HepG2 (cell line): ENCODE data around the gene SEPTIN2. TPM values are rescaled to one million over a fixed set of nuclear protein-coding genes. Genes with fewer than 3 reads are reported as not detected.

Source experiments
- AGO1 ChIP-seq: fragments of 200-400 bp; formaldehyde crosslinking; IDR thresholded peaks from 2 replicates; pipeline ENCODE4 v1.6.1; 2017; ENCODE audit warnings: mild to moderate bottlenecking, low read depth, low read length, moderate library complexity; ENCODE audit not compliant: poor library complexity, severe bottlenecking
- ARNT ChIP-seq: fragments of 450-650 bp; IDR thresholded peaks from 2 replicates; pipeline ENCODE4 v1.6.1; 2017
- ESRRA ChIP-seq: sonication (generic); formaldehyde crosslinking; IDR thresholded peaks from 2 replicates; pipeline ENCODE4 v1.5.1; 2020; ENCODE audit warnings: mild to moderate bottlenecking, low read depth, missing genetic modification reagents
- FOXA3 ChIP-seq: IDR thresholded peaks from 2 replicates; pipeline ENCODE4 v1.6.1; 2016; ENCODE audit warnings: missing genetic modification reagents, missing compliant biosample characterization
- HOXA5 ChIP-seq: sonication (generic); formaldehyde crosslinking; IDR thresholded peaks from 2 replicates; pipeline ENCODE4 v1.4.0; 2020; ENCODE audit warnings: missing genetic modification reagents
- IRX3 ChIP-seq: sonication (generic); formaldehyde crosslinking; IDR thresholded peaks from 2 replicates; pipeline ENCODE4 v1.8.1; 2023; ENCODE audit warnings: mild to moderate bottlenecking, low read depth, missing genetic modification reagents, borderline replicate concordance
- JUN ChIP-seq: sonication (generic); formaldehyde crosslinking; IDR thresholded peaks from 2 replicates; pipeline ENCODE4 v1.4.0; 2020; ENCODE audit warnings: mild to moderate bottlenecking, missing genetic modification reagents
- KAT8 ChIP-seq: IDR thresholded peaks from 2 replicates; pipeline ENCODE4 v1.6.1; 2016; ENCODE audit warnings: missing genetic modification reagents, missing compliant biosample characterization
- KMT2A ChIP-seq: sonication (generic); formaldehyde crosslinking; IDR thresholded peaks from 2 replicates; pipeline ENCODE4 v1.4.0; 2020; ENCODE audit warnings: missing genetic modification reagents
- MEIS2 ChIP-seq: sonication (generic); formaldehyde crosslinking; IDR thresholded peaks from 2 replicates; pipeline ENCODE4 v1.9.0; 2021; ENCODE audit warnings: mild to moderate bottlenecking, missing genetic modification reagents
- NBN ChIP-seq: fragments of 450-650 bp; conservative IDR thresholded peaks from 2 replicates; pipeline ENCODE4 v1.6.1; 2017
- NFATC3 ChIP-seq: sonication (generic); formaldehyde crosslinking; IDR thresholded peaks from 2 replicates; pipeline ENCODE4 v1.5.1; 2020; ENCODE audit warnings: mild to moderate bottlenecking, missing genetic modification reagents
- NFYB ChIP-seq: sonication (generic); formaldehyde crosslinking; IDR thresholded peaks from 2 replicates; pipeline ENCODE4 v1.4.0; 2020; ENCODE audit warnings: missing genetic modification reagents
- POLR2A ChIP-seq, 2 experiments: IDR thresholded peaks; 2 replicates each; pipeline ENCODE4 v1.6.1; 2011; ENCODE audit warnings: low read depth in 2 of 2, low read length in 2 of 2, mild to moderate bottlenecking in 1 of 2, moderate library complexity in 1 of 2; ENCODE audit not compliant: insufficient read depth in 1 of 2
- REPIN1 ChIP-seq: sonication (generic); formaldehyde crosslinking; IDR thresholded peaks from 2 replicates; pipeline ENCODE4 v1.8.0; 2022; ENCODE audit warnings: missing genetic modification reagents, low read depth, mild to moderate bottlenecking, borderline replicate concordance
- ZNF274 ChIP-seq: sonication (generic); formaldehyde crosslinking; IDR thresholded peaks from 2 replicates; pipeline ENCODE4 v1.5.1; 2020; ENCODE audit warnings: mild to moderate bottlenecking, missing genetic modification reagents
- ZNF446 ChIP-seq: sonication (generic); formaldehyde crosslinking; IDR thresholded peaks from 2 replicates; pipeline ENCODE4 v1.5.0; 2020; ENCODE audit warnings: mild to moderate bottlenecking, missing genetic modification reagents
- ZNF543 ChIP-seq: sonication (generic); formaldehyde crosslinking; IDR thresholded peaks from 2 replicates; pipeline ENCODE4 v1.4.0; 2020; ENCODE audit warnings: mild to moderate bottlenecking, missing genetic modification reagents
- ZNF557 ChIP-seq: sonication (generic); formaldehyde crosslinking; IDR thresholded peaks from 2 replicates; pipeline ENCODE4 v1.4.0; 2020; ENCODE audit warnings: missing genetic modification reagents
- ZNF607 ChIP-seq: sonication (generic); formaldehyde crosslinking; IDR thresholded peaks from 2 replicates; pipeline ENCODE4 v1.5.1; 2020; ENCODE audit warnings: missing genetic modification reagents, mild to moderate bottlenecking, borderline replicate concordance
- ZNF644 ChIP-seq: IDR thresholded peaks from 2 replicates; pipeline ENCODE4 v1.6.1; 2016; ENCODE audit warnings: low read depth
- ZNF724P ChIP-seq: sonication (generic); formaldehyde crosslinking; IDR thresholded peaks from 2 replicates; pipeline ENCODE4 v1.8.0; 2022; ENCODE audit warnings: missing genetic modification reagents, borderline replicate concordance
- ZNF746 ChIP-seq: sonication (generic); formaldehyde crosslinking; IDR thresholded peaks from 2 replicates; pipeline ENCODE4 v1.8.0; 2022; ENCODE audit warnings: mild to moderate bottlenecking, missing genetic modification reagents
- polyA plus RNA-seq, 8 experiments: library from polyadenylated mRNA; depleted of rRNA in 3 of 8; stranded (reverse) in 7 of 8; unstranded in 1 of 8; fragments of >200 nt; fragmentation: Illumina TruSeq in 4 of 8; extraction: Trizol in 4 of 8; gene quantifications; 2 replicates each; pipeline versions ENCODE4 v1.2.1 to v1.2.3, GENCODE V29; 2011 to 2016; ENCODE audit warnings: low read depth in 4 of 8, missing spikeins in 1 of 8, mixed read lengths in 1 of 8; ENCODE audit not compliant: insufficient read depth in 1 of 8
- total RNA-seq, 5 experiments: library from RNA; depleted of rRNA; stranded (reverse); fragments of >200 nt; fragmentation: Illumina TruSeq; extraction: Trizol; gene quantifications; 2 replicates each; pipeline ENCODE4 v1.2.3, GENCODE V29; 2016; ENCODE audit warnings: low read depth in 1 of 5
- TF ChIP-seq, protein P1 (sequence below): sonication (generic); IDR thresholded peaks from 2 replicates; pipeline ENCODE4 v1.6.1; 2016; ENCODE audit warnings: low read depth, borderline replicate concordance
- TF ChIP-seq, protein P2 (sequence below): sonication (generic); formaldehyde crosslinking; conservative IDR thresholded peaks from 2 replicates; pipeline ENCODE4 v1.4.0; 2020; ENCODE audit warnings: missing genetic modification reagents
- TF ChIP-seq, protein P3 (sequence below): sonication (generic); formaldehyde crosslinking; IDR thresholded peaks from 2 replicates; pipeline ENCODE4 v1.5.0; 2020; ENCODE audit warnings: missing genetic modification reagents
- TF ChIP-seq, protein P4 (sequence below): sonication (generic); formaldehyde crosslinking; IDR thresholded peaks from 2 replicates; pipeline ENCODE4 v1.8.1; 2023; ENCODE audit warnings: mild to moderate bottlenecking, missing genetic modification reagents
- TF ChIP-seq, protein P5 (sequence below): fragments of 450-650 bp; IDR thresholded peaks from 2 replicates; pipeline ENCODE4 v1.6.1; 2016

Gene SEPTIN2
- total and polyA plus RNA-seq, 2 of the 13 experiments (the other 11 are each of a cell fraction or from before 2014, with no cell fraction given), result 493 to 733 TPM

DNA sequence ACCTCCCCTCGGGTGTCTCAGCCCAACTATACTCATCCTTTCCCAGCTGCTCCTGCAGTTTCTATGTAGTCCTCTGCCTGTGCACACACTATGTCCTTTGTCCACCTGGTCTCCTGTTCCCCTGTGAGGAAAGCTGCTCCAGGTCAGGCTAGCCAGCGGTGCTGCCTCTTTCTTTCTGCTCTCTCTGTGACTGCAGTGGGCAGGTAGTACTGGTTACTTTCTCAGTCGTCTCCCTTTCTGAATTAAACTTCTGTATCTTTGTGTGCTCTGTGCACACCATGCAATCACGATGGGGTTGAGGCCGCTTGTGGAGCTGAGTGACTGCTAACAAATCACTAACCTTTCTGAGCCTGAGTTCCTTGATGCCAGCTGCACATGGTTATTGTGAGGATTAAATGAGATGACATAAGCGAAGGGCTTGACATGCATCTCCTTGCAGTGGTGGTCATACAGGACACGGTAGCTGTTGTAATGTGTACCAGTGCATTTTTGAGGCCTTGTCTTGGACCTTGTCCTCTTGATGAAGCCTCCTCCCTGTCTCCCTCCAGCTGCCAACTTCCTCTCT, 43.8 kb downstream of the SEPTIN2 start (continued):
- TF ChIP-seq KAT8 (CRISPR knock-in tag), result no peak
- peak; percentile 19; the same call in 1 of the 2 replicates for TF ChIP-seq ESRRA (CRISPR knock-in tag)
- TF ChIP-seq ZNF724P (CRISPR knock-in tag), result no peak
- no peak for TF ChIP-seq HOXA5 (CRISPR knock-in tag)
- no peak for TF ChIP-seq NBN
- no peak for TF ChIP-seq AGO1
- no peak; the same call in 1 of the 2 replicates for TF ChIP-seq KMT2A (CRISPR knock-in tag)
- 0 out of 2 replicates have a peak, but pooled peaks have one; percentile 53 for TF ChIP-seq JUN (CRISPR knock-in tag)
- TF ChIP-seq, protein P1, sequence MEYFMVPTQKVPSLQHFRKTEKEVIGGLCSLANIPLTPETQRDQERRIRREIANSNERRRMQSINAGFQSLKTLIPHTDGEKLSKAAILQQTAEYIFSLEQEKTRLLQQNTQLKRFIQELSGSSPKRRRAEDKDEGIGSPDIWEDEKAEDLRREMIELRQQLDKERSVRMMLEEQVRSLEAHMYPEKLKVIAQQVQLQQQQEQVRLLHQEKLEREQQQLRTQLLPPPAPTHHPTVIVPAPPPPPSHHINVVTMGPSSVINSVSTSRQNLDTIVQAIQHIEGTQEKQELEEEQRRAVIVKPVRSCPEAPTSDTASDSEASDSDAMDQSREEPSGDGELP, result peak; percentile 28; the same call in 1 of the 2 replicates
- no peak for TF ChIP-seq IRX3 (CRISPR knock-in tag)
- 0 out of 2 replicates have a peak, but pooled peaks have one; percentile 20 for TF ChIP-seq ZNF644 (CRISPR knock-in tag)
- TF ChIP-seq ARNT, result no peak
- TF ChIP-seq FOXA3, result peak; percentile 43
- TF ChIP-seq, protein P2, sequence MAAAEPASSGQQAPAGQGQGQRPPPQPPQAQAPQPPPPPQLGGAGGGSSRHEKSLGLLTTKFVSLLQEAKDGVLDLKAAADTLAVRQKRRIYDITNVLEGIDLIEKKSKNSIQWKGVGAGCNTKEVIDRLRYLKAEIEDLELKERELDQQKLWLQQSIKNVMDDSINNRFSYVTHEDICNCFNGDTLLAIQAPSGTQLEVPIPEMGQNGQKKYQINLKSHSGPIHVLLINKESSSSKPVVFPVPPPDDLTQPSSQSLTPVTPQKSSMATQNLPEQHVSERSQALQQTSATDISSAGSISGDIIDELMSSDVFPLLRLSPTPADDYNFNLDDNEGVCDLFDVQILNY, result no peak
- TF ChIP-seq POLR2A (IDR thresholded peaks at IDR 0.05; ENCODE audit: insufficient read depth in 1 of 2, low read depth in 2 of 2, low read length in 2 of 2), result no peak
- no peak for TF ChIP-seq MEIS2 (CRISPR knock-in tag)
- no peak for TF ChIP-seq ZNF607 (CRISPR knock-in tag)
- TF ChIP-seq REPIN1 (CRISPR knock-in tag), result no peak
- TF ChIP-seq, protein P3, sequence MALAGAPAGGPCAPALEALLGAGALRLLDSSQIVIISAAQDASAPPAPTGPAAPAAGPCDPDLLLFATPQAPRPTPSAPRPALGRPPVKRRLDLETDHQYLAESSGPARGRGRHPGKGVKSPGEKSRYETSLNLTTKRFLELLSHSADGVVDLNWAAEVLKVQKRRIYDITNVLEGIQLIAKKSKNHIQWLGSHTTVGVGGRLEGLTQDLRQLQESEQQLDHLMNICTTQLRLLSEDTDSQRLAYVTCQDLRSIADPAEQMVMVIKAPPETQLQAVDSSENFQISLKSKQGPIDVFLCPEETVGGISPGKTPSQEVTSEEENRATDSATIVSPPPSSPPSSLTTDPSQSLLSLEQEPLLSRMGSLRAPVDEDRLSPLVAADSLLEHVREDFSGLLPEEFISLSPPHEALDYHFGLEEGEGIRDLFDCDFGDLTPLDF (CRISPR knock-in tag), result no peak
- 0 out of 2 replicates have a peak, but pooled peaks have one; percentile 33 for TF ChIP-seq NFATC3 (CRISPR knock-in tag)
- TF ChIP-seq ZNF746 (CRISPR knock-in tag), result no peak
- TF ChIP-seq, protein P4, sequence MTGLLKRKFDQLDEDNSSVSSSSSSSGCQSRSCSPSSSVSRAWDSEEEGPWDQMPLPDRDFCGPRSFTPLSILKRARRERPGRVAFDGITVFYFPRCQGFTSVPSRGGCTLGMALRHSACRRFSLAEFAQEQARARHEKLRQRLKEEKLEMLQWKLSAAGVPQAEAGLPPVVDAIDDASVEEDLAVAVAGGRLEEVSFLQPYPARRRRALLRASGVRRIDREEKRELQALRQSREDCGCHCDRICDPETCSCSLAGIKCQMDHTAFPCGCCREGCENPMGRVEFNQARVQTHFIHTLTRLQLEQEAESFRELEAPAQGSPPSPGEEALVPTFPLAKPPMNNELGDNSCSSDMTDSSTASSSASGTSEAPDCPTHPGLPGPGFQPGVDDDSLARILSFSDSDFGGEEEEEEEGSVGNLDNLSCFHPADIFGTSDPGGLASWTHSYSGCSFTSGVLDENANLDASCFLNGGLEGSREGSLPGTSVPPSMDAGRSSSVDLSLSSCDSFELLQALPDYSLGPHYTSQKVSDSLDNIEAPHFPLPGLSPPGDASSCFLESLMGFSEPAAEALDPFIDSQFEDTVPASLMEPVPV (CRISPR knock-in tag), result no peak
- no peak for TF ChIP-seq ZNF446 (CRISPR knock-in tag)
- TF ChIP-seq, protein P5, sequence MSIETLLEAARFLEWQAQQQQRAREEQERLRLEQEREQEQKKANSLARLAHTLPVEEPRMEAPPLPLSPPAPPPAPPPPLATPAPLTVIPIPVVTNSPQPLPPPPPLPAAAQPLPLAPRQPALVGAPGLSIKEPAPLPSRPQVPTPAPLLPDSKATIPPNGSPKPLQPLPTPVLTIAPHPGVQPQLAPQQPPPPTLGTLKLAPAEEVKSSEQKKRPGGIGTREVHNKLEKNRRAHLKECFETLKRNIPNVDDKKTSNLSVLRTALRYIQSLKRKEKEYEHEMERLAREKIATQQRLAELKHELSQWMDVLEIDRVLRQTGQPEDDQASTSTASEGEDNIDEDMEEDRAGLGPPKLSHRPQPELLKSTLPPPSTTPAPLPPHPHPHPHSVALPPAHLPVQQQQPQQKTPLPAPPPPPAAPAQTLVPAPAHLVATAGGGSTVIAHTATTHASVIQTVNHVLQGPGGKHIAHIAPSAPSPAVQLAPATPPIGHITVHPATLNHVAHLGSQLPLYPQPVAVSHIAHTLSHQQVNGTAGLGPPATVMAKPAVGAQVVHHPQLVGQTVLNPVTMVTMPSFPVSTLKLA, result no peak
- 0 out of 2 replicates have a peak, but pooled peaks have one; percentile 50 for TF ChIP-seq ZNF543 (CRISPR knock-in tag)
- TF ChIP-seq NFYB (CRISPR knock-in tag), result no peak
- no peak for TF ChIP-seq ZNF557 (CRISPR knock-in tag)
- TF ChIP-seq ZNF274 (CRISPR knock-in tag), result peak; percentile 64; the same call in 1 of the 2 replicates
